Erythroblast (primary cell): Measurements from ENCODE around the gene CLCF1.

Experiments
- DNase-seq, 2 experiments: peaks; one replicate each; lab custom pipeline; 2025; lab: John Stamatoyannopoulos, UW
- GATA1 ChIP-seq: IDR thresholded peaks from 2 replicates; pipeline ENCODE4 v1.6.1; 2011; ENCODE audit warnings: low read depth, mild to moderate bottlenecking, control low read depth, low read length, moderate library complexity
- POLR2A ChIP-seq: IDR thresholded peaks from 2 replicates; pipeline ENCODE4 v1.6.1; 2011; ENCODE audit warnings: mild to moderate bottlenecking, low read length

Gene CLCF1

DNA sequence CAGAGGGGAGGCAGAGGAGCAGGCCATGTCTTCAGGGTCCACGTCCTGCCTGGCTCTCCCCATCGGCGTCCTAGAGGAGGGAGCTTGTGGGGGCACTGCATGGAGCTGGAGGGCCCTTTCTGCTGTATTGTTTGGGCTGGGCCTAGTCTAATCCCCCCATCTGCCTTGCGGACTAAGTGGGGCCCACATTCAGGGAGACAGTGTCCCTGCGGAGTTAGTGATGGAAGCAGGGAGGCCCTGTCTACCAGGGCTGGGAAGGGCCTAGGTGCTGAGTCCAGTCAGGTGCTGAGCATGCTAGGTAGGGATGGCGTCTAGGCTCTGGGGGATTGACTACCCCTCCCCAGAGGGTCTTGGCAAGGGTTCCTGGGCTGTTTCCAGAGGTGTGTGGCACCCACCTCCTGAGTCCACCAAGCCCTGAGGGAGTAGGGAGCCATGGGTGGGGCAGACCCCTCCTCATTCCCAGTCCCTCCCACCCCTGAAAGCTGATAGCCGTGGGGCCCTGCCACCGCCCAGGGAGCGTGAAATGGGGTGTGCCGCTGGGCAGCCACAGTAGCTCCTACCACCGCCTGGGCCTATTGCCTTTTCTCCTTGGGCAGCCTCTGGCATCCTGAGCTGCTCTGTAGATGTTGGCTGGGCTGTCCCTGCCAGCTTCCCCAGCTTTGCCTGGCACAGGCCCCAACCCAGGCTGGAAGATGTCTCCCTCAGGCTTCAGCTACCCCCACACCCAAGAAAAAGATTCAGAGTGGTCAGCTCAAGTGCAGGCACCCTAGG, 18.2 kb downstream of the CLCF1 start:
- DNase-seq: no peak
- TF ChIP-seq GATA1 (no peak), POLR2A (no peak)

- peak; percentile 41 to 60 for DNase-seq
- TF ChIP-seq GATA1 (no peak), POLR2A (no peak)
Measured at GRCh38 chr11:67354075-67355022, 19.0 kb downstream of the CLCF1 start.

DNA sequence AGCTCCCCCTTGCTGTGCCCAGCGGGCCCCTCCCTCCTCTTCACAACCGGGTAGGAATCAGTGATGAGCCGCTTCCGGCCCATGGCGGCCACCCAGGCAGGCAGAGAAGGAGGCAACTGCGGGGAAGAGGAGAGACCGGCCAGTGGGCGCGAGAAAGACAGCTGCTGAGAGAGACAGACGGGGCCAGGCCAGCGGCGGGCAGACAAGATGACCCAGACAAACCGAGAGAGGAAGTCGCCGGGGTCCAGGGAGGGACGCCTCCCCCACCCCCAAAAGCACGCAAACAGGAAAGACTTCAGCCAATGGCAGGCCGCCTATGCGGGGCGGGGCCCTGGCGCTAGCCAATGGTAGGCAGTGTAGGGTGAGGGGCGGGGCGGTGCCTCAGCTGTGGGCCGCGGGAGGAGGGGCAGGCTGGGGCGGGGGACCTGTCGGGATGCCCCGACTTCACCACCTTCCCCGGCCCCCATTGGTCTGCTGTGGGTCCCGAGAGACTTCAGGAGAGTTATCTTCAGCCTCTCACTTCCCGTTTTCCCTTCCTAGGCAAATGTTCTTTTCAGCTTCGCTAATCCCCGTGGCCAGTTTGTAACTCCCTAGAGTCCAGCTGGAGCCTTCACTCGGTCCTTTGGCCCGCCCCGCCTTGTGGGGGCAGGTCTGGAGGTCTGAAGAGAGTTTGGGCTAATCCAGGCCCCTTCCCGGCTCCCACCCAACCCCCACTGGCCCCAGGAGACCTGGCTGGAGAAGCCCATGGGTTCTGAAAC, 19.9 kb downstream of the CLCF1 start, which contains the start of gene POLD4:
POLD4 (minus strand) TSS at position 230 of the 758 bp plus-strand sequence; CDS start at position 83, 147 bp downstream.
- peak; percentile 93 to 96 for DNase-seq
- TF ChIP-seq GATA1: no peak
- TF ChIP-seq POLR2A: peak; percentile 87

- peak; percentile 61 to 78 for DNase-seq
Measured at GRCh38 chr11:67352546-67353316, 20.7 kb downstream of the CLCF1 start.

GRCh38 chr11:67351275-67352005, 22.0 kb downstream of the CLCF1 start:
- TF ChIP-seq POLR2A (no peak), GATA1 (no peak)
- DNase-seq: peak; percentile 81 to 92

More at GRCh38 chr11:67352546-67353316, 20.7 kb downstream of the CLCF1 start:
- TF ChIP-seq GATA1 (no peak), POLR2A (no peak)

- no peak for DNase-seq
- TF ChIP-seq GATA1 (no peak), POLR2A (no peak)
Measured at GRCh38 chr11:67349928-67350465, 23.4 kb downstream of the CLCF1 start.

- DNase-seq: no peak
- no peak for TF ChIP-seq POLR2A
- TF ChIP-seq GATA1: no peak
Measured at GRCh38 chr11:67349457-67349856, 23.9 kb downstream of the CLCF1 start.

GRCh38 chr11:67349036-67349435, 24.4 kb downstream of the CLCF1 start:
- TF ChIP-seq GATA1 (no peak), POLR2A (no peak)
- DNase-seq: no peak

GRCh38 chr11:67347964-67348749, 25.2 kb downstream of the CLCF1 start:
- peak; percentile 40 to 87 for DNase-seq
- TF ChIP-seq POLR2A (no peak), GATA1 (no peak)

GRCh38 chr11:67345920-67346819, 27.2 kb downstream of the CLCF1 start:
- DNase-seq: peak; percentile 27 to 28
- TF ChIP-seq POLR2A: no peak
- no peak for TF ChIP-seq GATA1
